Measurements from ENCODE around the gene ANKRD2.
"Not testable (repeated sequence)": the region's sequence is repeated elsewhere in the genome, so short reads cannot be mapped to it uniquely, and the experiment has no call there.

ANKRD2 gene

GRCh38 chr10:97570789-97571471, 1.6 kb upstream of the ANKRD2 start:
- H3K4me3 ChIP-seq (replicated peaks; ENCODE audit: low read depth, low read length), result no peak overlapping the region
- TF ChIP-seq, protein P1, sequence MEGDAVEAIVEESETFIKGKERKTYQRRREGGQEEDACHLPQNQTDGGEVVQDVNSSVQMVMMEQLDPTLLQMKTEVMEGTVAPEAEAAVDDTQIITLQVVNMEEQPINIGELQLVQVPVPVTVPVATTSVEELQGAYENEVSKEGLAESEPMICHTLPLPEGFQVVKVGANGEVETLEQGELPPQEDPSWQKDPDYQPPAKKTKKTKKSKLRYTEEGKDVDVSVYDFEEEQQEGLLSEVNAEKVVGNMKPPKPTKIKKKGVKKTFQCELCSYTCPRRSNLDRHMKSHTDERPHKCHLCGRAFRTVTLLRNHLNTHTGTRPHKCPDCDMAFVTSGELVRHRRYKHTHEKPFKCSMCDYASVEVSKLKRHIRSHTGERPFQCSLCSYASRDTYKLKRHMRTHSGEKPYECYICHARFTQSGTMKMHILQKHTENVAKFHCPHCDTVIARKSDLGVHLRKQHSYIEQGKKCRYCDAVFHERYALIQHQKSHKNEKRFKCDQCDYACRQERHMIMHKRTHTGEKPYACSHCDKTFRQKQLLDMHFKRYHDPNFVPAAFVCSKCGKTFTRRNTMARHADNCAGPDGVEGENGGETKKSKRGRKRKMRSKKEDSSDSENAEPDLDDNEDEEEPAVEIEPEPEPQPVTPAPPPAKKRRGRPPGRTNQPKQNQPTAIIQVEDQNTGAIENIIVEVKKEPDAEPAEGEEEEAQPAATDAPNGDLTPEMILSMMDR (IDR thresholded peaks at IDR 0.05; ENCODE audit: low read depth, low read length, missing control alignments), result no peak
- no peak for DNase-seq (ENCODE audit: extremely low read depth, low read depth)

DNA sequence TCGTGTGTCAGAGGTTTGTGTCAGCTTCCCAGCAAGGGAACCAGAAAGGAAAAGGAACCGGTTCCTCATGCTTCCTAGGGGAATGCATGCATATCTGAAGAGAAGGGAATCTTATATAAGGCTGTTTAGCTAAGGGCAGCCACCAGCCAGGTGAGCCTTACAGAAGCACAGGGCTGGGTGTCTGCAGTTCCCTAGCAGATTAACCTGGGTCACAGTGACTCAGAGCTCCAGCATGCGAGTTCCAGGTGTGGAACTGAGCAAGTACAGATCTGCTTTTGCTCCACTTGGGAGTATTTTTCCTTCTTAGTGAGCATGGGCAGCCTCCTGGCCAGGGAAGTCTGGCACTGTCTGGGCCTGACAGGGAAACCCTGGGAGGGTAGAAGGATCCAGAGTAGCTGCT, 957 bp upstream of the ANKRD2 start:
- TF ChIP-seq, protein P1 (IDR thresholded peaks at IDR 0.05; ENCODE audit: low read depth, low read length, missing control alignments), result no peak
- no peak overlapping the region for H3K4me3 ChIP-seq (replicated peaks; ENCODE audit: low read depth, low read length)
- DNase-seq (ENCODE audit: extremely low read depth, low read depth), result no peak

- no peak overlapping the region for H3K4me3 ChIP-seq (replicated peaks; ENCODE audit: low read depth, low read length)
- DNase-seq (ENCODE audit: extremely low read depth, low read depth), result no peak
- TF ChIP-seq, protein P1 (IDR thresholded peaks at IDR 0.05; ENCODE audit: low read depth, low read length, missing control alignments), result no peak
Measured at GRCh38 chr10:97573021-97573420, 442 bp downstream of the ANKRD2 start.

DNA sequence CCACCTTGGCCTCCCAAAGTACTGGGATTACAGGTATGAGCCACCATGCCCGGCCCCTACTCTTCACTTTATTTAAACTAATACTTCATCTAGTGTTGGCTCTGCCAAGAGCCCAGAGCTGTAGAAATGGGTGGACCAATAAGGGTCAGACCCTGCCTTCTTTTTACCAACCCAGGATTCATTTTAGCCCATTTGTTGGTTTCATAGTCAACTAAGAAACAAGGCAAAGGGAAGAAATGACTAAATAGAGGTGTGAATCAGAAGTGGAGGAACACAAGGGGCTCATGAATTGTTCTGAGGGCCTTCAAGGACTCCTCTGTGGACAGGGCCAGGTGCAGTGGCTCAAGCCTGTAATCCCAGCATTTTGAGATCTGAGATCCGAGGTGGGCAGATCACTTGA, 1.1 kb downstream of the ANKRD2 start:
- no peak overlapping the region for H3K4me3 ChIP-seq (replicated peaks; ENCODE audit: low read depth, low read length)
- TF ChIP-seq, protein P1 (IDR thresholded peaks at IDR 0.05; ENCODE audit: low read depth, low read length, missing control alignments), result no peak
- DNase-seq (ENCODE audit: extremely low read depth, low read depth), result no peak

DNA sequence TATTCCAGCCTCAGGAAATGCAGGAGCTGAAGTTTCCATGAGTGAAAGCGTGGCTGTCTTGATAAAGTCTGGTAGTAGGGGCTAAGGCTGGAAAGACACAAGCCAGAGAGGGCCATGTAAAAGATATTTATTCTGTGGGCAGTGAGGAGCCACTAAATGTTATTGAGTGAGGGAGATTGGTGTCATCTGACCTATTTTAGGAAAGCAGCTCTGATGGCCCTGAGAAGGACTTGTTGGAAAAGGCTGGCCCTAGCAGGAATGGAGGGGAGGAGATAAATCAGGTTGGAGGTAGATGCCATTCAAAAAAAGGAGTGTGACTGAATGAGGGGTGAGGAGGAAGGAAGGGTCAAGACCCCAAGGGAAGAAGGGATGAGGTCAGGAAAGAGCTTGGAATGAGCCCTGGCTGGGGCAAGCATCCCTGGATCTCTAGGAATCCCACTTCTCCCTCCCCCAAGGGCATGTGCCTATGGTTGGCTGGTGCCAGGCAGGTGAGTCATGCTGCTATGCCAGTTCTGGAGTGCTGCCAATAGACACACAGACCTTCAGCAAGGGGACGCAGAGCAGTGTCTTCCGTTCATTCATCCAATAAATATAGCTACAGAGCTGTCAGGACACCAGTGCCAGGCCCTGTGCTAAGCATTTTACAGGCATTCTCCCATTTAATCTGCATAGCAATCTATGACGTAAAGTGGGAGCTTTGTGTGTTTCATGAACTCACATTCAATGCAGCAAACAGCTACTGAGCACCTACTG, 2.0 kb downstream of the ANKRD2 start:
- no peak overlapping the region for H3K4me3 ChIP-seq (replicated peaks; ENCODE audit: low read depth, low read length)
- TF ChIP-seq, protein P1 (IDR thresholded peaks at IDR 0.05; ENCODE audit: low read depth, low read length, missing control alignments), result no peak
- no peak for DNase-seq (ENCODE audit: extremely low read depth, low read depth)

GRCh38 chr10:97575127-97575668, 2.6 kb downstream of the ANKRD2 start:
- TF ChIP-seq, protein P1 (IDR thresholded peaks at IDR 0.05; ENCODE audit: low read depth, low read length, missing control alignments), result no peak
- H3K4me3 ChIP-seq (replicated peaks; ENCODE audit: low read depth, low read length), result no peak overlapping the region
- no peak for DNase-seq (ENCODE audit: extremely low read depth, low read depth)

DNA sequence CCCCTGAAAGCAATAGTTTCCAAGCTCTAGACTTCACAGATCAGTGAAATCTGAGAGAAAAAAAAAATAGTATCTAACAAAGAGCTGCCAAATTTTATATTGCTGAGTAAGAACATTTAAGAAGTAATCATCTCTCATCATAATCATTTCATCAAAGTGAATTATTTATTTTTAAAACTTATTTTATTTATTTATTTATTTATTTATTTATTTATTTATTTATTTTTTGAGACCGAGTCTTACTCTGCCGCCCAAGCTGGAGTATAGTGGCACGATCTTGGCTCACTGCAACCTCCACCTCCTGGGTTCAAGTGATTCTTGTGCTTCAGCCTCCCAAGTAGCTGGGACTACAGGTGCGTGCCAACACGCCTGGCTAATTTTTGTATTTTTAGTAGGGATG, 3.9 kb downstream of the ANKRD2 start:
- not testable (repeated sequence) for H3K4me3 ChIP-seq (replicated peaks; ENCODE audit: low read depth, low read length); DNase-seq (ENCODE audit: extremely low read depth, low read depth)
